Endothelial cell of coronary artery (primary cell): Measurements from ENCODE around the gene CLDN7. TPM values are rescaled to one million over a fixed set of nuclear protein-coding genes. Genes with fewer than 3 reads are reported as not detected.

Source experiments
- total RNA-seq: library from RNA; depleted of rRNA; stranded (reverse); fragments of >200 nt; gene quantifications from 2 replicates; pipeline ENCODE4 v1.2.3, GENCODE V29; 2014

CLDN7 gene
- 13.4 and 15.9 TPM in 2 replicates for total RNA-seq

GRCh38 chr17:7262192-7262934 is at the start of gene CLDN7:
Gene CLDN7, minus strand, starts transcription at chr17:7262478. Its CDS starts 435 bp downstream, at chr17:7262043.

GRCh38 chr17:7306911-7307685 is 44.8 kb upstream of the CLDN7 start, which contains the start of gene EIF5A:
Gene EIF5A, plus strand, starts transcription at chr17:7307628. Its CDS starts 2,008 bp downstream, at chr17:7309636.

GRCh38 chr17:7294614-7295153 is 32.4 kb upstream of the CLDN7 start, which contains the start of gene YBX2:
Gene YBX2, minus strand, starts transcription at chr17:7294639. Its CDS starts 139 bp downstream, at chr17:7294500.

GRCh38 chr17:7281074-7281952 is 19.0 kb upstream of the CLDN7 start, which contains the start of gene SLC2A4:
Gene SLC2A4, plus strand, starts transcription at chr17:7281718. Its CDS starts 217 bp downstream, at chr17:7281935.

GRCh38 chr17:7252176-7253043 is 9.9 kb downstream of the CLDN7 start, which contains the start of gene ELP5:
Gene ELP5, plus strand, starts transcription at chr17:7252215. Its CDS starts 336 bp downstream, at chr17:7252551.

GRCh38 chr17:7251661-7252175 is 10.6 kb downstream of the CLDN7 start, which contains the start of gene CTDNEP1:
Gene CTDNEP1, minus strand, starts transcription at chr17:7251734. Its CDS starts 438 bp downstream, at chr17:7251296.

GRCh38 chr17:7241783-7242716 is 20.2 kb downstream of the CLDN7 start, which contains the start of gene GABARAP:
Gene GABARAP, minus strand, starts transcription at chr17:7242449. Its CDS starts 119 bp downstream, at chr17:7242330.

GRCh38 chr17:7239091-7240027 is 22.9 kb downstream of the CLDN7 start, which contains the start of gene PHF23:
Gene PHF23, minus strand, starts transcription at chr17:7239457. Its CDS starts 178 bp downstream, at chr17:7239279.

GRCh38 chr17:7234083-7234951 is 28.0 kb downstream of the CLDN7 start, which contains the start of gene DVL2:
Gene DVL2, minus strand, starts transcription at chr17:7234517. Its CDS starts 255 bp downstream, at chr17:7234262.

GRCh38 chr17:7219812-7220592 is 42.3 kb downstream of the CLDN7 start, which contains the start of the genes ACADVL and DLG4:
Gene ACADVL, plus strand, starts transcription at chr17:7219938. Its CDS starts 47 bp downstream, at chr17:7219985.
Gene DLG4, minus strand, starts transcription at chr17:7219836.

Other genes starting within 250 kb of the CLDN7 start
- gene RNASEK, start 249.9 kb downstream of the CLDN7 start, total RNA-seq: 39.8 and 43.5 TPM in 2 replicates
- gene BCL6B, start 239.4 kb downstream of the CLDN7 start, total RNA-seq: 82.0 and 127 TPM in 2 replicates
- gene SLC16A13, start 226.5 kb downstream of the CLDN7 start, total RNA-seq: 0.54 and 1.4 TPM in 2 replicates
- 0.09 and 0.38 TPM in 2 replicates for gene SLC16A11, start 218.4 kb downstream of the CLDN7 start, total RNA-seq
- 0.19 and 0.54 TPM in 2 replicates for gene CLEC10A, start 182.2 kb downstream of the CLDN7 start, total RNA-seq
- not detected in 2 replicates for gene ASGR2, start 147.7 kb downstream of the CLDN7 start, total RNA-seq
- gene ASGR1, start 83.1 kb downstream of the CLDN7 start, total RNA-seq: 9.2 TPM in 2 replicates
- 10.3 and 23.2 TPM in 2 replicates for gene DLG4, start 42.6 kb downstream of the CLDN7 start, total RNA-seq
- gene ACADVL, start 42.5 kb downstream of the CLDN7 start, total RNA-seq: 192 and 322 TPM in 2 replicates
- 37.3 and 41.1 TPM in 2 replicates for gene DVL2, start 28.0 kb downstream of the CLDN7 start, total RNA-seq
- gene PHF23, start 23.0 kb downstream of the CLDN7 start, total RNA-seq: 37.7 and 45.1 TPM in 2 replicates
- 92.4 and 120 TPM in 2 replicates for gene GABARAP, start 20.0 kb downstream of the CLDN7 start, total RNA-seq
- 19.3 and 39.2 TPM in 2 replicates for gene CTDNEP1, start 10.7 kb downstream of the CLDN7 start, total RNA-seq
- 30.2 and 31.5 TPM in 2 replicates for gene ELP5, start 10.3 kb downstream of the CLDN7 start, total RNA-seq
- under 0.01 TPM in 2 replicates for gene SLC2A4, start 19.2 kb upstream of the CLDN7 start, total RNA-seq
- gene YBX2, start 32.2 kb upstream of the CLDN7 start, total RNA-seq: not detected in 2 replicates
- 734 and 935 TPM in 2 replicates for gene EIF5A, start 45.1 kb upstream of the CLDN7 start, total RNA-seq
- 26.1 and 27.3 TPM in 2 replicates for gene GPS2, start 52.9 kb upstream of the CLDN7 start, total RNA-seq
- gene NEURL4, start 66.9 kb upstream of the CLDN7 start, total RNA-seq: 16.6 and 24.9 TPM in 2 replicates
- 0.45 and 0.66 TPM in 2 replicates for gene ACAP1, start 74.1 kb upstream of the CLDN7 start, total RNA-seq
- 2.2 and 3.6 TPM in 2 replicates for gene KCTD11, start 89.7 kb upstream of the CLDN7 start, total RNA-seq
- not detected in 2 replicates for gene TMEM95, start 92.7 kb upstream of the CLDN7 start, total RNA-seq
- under 0.01 and 0.28 TPM in 2 replicates for gene TNK1, start 118.6 kb upstream of the CLDN7 start, total RNA-seq
- 16.8 and 23.6 TPM in 2 replicates for gene PLSCR3, start 132.0 kb upstream of the CLDN7 start, total RNA-seq
- 86.7 and 102 TPM in 2 replicates for gene TMEM256, start 141.6 kb upstream of the CLDN7 start, total RNA-seq
- 2.9 and 5.1 TPM in 2 replicates for gene NLGN2, start 145.4 kb upstream of the CLDN7 start, total RNA-seq
- gene SPEM1, start 157.8 kb upstream of the CLDN7 start, total RNA-seq: not detected in 2 replicates
- gene SPEM2, start 163.1 kb upstream of the CLDN7 start, total RNA-seq: not detected in 2 replicates
- gene SPEM3, start 166.4 kb upstream of the CLDN7 start, total RNA-seq: not detected in 2 replicates
- 5.2 and 6.0 TPM in 2 replicates for gene TMEM102, start 173.0 kb upstream of the CLDN7 start, total RNA-seq
- gene FGF11, start 177.0 kb upstream of the CLDN7 start, total RNA-seq: 0.09 and 0.94 TPM in 2 replicates
- 4.4 and 6.6 TPM in 2 replicates for gene CHRNB1, start 182.6 kb upstream of the CLDN7 start, total RNA-seq
- 8.2 and 13.7 TPM in 2 replicates for gene ZBTB4, start 217.2 kb upstream of the CLDN7 start, total RNA-seq
- gene SLC35G6, start 219.0 kb upstream of the CLDN7 start, total RNA-seq: not detected in 2 replicates
- gene POLR2A, start 221.9 kb upstream of the CLDN7 start, total RNA-seq: 79.3 and 81.6 TPM in 2 replicates